Measurements from ENCODE around the gene ISOC2.

Gene ISOC2

DNA sequence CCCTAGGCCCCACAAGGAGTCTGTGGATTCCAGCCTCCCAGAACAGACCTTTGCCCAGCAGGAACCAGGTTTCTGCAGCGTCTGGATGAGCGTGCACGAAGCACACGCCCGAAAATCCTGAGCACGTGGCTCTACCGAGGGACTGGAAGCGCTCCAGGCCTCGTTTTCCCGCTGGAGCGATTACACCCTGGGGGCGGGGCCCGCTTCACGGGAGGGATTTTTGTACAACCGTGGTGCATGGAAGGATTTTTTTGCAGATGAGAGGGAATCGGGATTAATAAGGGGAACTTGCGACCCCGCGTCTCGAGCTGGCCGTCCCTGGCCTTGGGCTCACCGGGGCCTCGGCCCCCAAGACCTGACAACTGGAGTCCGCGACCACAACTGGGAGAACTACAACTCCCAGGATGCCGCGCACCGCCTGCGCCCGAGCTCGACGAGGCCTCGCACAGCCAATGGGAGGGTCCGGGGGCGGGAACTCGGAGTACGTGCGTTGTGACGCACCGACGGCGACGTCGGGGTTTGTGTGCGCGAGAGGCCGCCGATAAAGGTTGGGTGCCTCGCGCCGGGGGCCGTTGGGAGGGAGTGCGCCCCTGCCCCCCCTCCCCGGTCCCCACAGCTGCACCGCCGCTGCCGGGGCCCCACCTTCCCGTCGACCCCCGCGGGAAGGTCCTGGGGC is 14.8 kb upstream of the ISOC2 start, which contains the start of gene ZNF628:
TSS of gene ZNF628 (plus strand) at position 518 of the 676 bp plus-strand sequence. CDS start 3,294 bp downstream, outside the sequence.
- peak; percentile 99 for DNase-seq

DNA sequence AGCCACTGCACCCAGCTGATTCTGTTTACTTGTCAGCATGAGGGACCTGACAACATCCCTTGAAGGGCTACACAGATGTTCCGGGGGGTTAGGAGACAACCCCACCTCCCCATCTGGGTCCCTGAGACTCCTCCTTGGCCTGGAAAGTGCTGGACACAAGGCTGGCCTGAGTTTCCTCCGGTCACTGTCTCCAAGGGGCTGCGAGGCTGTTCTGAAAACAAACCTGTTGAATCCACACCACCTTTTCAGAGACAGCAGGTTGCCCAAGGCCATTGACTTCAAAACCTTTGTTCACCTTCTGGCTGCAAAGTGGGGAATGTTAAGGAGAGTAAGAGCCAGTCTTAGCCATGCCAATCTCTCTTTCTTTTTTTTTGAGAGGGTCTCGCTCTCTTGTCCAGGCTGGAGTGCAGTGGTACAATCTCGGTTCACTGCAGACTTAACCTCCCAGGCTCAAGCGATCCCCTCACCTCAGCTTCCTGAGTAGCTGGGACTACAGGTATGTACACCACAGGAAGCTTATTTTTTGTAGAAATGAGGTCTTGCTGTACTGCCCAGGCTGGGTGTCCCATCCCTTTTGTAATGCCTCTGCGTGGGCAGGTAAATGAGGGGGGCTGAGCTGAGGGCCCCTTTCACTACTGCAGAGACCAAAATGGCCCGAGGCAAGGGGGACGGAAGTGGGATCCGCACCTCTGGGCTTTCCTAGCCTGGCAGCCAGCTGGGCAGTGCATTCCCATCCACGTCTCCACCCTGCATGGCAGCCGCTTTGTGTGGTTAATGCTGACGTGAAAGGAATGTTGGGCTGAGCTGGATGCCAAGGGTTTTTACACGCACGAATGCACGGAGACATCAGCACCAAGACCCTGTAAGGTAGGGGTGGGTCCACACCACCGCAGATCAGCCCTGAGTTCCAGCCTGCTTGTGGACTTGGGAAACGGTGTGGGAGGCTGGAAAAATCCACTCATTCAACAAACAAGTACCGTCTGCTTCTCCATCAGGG is 13.1 kb upstream of the ISOC2 start:
- no peak for DNase-seq

DNA sequence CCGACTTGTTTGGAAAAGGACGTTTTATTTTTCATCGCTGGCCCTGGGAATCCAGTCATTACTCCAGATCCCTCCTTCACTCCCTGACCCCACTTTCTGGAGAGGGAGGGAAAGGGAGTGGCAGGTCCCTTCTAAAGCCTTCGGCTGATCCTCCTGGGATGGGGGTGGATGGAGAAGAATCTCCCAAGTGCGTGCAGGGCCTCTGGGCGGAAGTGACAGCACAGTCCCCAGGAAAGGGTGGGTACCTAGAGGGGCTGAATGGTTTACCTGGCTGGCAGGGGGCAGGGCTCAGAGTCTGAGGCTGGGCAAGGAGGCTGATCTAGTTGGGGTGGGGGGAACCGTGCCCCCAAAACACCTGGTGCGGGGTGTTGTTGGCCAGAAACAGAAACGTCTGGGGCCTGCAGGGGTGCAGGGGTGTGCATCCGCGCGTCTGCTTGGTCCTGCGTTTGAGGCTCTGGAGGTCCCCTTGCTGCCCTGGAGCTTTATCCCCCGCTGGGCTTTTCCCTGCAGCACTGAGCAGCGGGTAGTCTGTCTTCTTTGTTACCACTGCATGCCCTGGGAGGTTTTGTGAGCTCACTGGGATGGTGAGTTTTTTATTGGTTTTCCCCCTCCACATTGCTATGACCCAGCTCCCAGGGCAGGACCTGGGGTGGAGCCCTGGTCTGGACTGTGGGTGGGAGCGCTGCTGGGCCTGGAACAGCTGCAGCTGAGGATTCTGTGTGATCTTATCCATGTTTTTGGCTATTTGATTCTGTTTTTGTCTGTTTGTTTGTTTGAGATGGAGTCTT is 12.0 kb upstream of the ISOC2 start:
- DNase-seq: no peak

DNA sequence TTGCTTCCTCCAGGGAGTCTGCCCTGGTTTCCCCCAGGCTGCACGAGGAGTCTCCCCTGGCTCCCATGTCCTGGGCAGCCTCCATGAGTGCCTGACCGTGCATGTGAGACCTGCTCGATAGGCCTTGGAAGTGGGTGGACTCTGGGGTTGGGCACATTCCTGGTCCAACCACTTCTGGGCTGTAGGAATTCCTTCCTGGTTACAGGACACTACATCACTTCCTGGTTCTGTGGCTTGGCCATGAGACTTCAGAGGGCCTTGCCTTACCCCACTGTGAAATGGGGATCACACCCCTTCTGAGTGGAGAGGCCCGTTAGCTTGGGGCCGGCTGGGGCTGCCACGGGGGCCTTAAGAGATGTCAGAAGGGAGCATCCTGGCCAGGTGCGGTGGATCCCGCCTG is 11.0 kb upstream of the ISOC2 start:
- no peak for DNase-seq

DNA sequence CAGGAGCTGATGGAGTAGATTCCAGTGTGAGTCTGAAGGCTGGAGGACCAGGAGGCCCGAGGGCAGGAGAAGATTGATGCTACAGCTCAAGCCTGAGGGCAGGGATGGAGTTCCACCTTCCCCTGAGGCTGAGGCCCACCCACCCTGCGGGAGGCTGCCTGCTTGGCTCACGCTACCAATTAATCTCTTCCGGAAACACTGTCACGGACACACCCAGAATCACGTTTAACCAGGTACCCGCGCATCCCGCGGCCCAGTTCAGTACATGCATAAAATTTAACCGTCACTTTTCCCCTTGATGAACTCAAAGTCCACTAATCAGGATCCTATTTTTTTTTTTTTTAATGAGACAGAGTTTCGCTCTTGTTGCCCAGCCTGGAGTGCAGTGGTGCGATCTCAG is 9.8 kb upstream of the ISOC2 start:
- no peak for DNase-seq

DNA sequence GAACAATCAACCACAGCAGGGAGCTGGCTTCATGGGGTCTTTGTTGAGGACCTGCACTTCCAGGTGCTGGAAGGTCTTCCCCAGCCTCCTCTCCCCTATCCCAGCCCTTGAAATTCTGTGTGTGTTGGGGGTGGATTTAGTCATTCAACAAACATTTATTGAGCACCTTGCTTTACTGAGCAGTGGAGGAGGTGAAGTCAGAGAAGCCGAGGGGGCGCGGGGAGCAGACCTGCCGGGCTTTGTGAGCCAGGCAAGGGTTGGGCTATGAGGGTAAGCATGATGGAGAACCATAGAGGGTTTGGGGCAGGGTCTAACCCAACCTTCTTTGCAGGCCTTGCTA is 6.6 kb upstream of the ISOC2 start:
- no peak for DNase-seq

DNA sequence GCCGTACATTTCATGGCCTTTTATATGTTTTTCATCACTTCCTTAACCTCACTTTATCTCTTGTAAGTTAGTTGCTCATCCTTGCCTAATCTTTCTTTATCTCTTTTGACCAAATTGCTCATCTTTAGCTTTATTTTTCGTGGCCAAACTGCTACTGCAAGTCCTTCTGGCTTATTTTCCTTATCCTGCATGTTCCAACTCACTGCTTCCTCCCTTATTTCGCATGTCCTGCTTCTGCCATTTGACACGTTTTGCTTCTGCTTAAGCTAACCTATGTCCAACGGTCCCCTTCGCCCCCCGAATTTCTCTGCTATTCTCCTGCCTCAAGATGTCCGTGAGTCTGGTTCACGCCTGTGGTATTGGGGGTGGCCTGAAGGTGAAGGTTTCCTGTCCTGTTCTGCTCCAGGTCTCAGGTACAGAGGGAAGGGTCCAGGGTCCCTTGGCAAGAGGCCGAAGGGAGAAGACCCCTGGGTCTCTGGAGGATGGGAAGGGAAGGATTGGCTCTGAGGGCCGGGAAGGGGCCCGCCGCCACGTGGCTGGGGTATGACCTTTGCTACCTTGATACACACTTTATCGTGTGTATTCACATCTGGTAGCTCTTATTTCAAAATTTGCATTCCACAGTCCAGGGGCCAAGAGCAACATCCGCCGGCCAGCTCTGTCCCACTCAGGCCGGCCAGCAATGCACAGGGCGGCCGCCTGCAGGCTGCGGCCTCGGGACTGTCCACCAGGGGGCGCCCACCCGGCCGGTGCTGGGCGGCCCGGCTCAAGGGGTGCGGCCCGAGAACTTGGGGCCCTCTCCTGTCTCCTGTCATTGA is 6.0 kb upstream of the ISOC2 start:
- DNase-seq: peak; percentile 61

DNA sequence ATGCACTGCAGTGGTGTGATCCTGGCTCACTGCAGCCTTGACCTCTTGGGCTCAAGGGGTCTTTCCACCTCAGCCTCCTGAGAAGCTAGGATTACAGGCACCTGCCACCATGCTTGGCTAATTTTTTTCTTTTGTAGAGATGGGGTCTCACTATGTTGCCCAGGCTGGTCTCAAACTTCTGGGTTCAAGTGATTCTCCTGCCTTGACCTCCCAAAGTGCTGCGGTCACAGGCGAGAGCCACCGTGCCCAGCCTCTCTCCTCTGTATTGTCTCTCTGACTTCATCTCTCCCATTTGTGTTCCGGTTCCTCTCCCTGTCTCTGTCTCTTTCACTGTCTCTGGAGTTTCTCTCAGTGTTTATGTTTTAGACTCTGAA is 4.8 kb upstream of the ISOC2 start:
- DNase-seq: no peak

DNA sequence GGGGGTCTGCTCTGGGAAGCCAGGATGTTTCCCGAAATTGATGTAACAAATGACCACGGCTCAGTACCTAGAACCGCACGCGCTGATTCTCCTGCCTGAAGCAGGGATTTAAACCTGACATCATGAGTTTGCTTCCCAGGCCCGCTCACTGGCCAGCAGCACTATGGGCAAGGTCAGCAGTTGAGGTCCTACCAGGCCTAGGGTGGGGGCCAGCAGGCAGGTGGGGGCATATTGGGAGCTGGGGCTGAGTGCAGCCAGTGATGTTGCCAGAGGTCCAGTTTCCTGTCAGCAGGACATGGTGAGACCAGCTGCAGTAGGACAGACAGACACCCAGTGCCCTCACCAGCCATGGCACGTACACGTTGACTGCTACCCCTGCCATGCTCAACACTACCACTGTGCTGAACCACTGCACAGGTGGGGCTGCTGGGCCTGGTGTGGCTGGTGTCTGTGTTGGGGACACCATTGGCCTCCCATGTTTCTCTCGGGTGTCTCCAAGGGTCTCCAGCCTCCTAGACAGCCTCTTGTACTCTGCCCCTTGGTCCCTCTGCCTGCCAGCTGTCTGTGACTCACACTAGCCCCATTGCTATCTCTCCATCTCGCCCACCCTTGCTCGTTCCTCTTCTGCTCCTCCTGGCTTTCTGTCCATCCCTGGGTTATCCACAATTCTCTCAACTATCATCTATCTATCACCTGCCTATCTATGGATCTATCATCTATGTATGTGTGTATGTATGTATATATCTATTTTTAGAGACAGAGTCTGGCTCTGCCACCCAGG is 4.2 kb upstream of the ISOC2 start:
- no peak for DNase-seq

DNA sequence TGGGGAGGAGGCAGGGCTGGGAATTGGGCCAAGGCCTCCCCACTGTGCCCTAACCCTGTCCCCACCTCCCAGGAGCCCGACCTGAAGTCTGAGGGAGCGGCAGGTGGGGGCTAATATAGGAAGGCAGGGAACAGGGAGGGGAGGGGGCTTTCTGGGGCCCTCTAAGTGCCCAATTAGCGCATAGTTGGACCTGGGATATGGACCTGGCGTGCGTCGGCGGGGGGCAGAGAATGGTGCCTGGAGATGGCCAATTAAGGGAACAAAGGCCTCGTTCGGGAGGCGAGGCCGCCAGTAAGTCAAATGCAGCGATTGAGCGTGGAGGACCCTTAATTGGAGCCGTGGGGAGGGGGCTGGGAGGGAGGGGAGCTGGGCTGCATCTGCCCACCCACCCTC is 3.2 kb upstream of the ISOC2 start, which contains the start of gene C19orf85:
TSS of gene C19orf85 (minus strand) at position 90 of the 393 bp plus-strand sequence. CDS start 197 bp downstream, outside the sequence.
- DNase-seq: no peak

DNA sequence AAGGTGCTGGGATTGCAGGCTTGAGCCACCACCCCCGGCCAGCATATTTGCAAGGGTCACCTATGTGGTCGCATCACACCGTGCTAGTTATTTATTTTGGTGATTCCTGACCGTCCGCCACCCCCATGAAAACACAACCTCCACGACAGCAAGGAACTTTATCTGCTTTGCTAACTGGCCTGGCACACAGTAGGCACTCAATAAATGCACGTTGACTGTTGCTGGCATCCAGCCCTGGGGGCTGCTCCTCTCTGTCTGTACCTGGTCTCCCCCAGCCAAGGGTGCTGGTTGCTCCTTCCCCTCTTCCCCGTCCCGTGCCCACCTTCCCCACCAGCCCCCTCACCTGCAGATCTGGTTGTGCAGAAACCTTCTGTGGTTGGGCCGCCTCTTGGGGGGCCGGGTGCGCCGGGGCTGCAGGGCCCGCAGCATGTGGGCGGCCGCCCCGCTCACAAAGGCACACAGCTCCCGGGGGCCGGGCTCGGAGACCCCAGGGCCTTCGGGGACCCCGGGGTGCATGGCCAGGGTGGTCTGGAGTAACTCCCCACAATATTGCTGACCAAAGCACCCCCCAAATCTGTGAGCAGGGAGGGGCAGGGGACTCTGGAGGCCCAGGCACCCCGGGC is 2.7 kb upstream of the ISOC2 start:
- DNase-seq: no peak

DNA sequence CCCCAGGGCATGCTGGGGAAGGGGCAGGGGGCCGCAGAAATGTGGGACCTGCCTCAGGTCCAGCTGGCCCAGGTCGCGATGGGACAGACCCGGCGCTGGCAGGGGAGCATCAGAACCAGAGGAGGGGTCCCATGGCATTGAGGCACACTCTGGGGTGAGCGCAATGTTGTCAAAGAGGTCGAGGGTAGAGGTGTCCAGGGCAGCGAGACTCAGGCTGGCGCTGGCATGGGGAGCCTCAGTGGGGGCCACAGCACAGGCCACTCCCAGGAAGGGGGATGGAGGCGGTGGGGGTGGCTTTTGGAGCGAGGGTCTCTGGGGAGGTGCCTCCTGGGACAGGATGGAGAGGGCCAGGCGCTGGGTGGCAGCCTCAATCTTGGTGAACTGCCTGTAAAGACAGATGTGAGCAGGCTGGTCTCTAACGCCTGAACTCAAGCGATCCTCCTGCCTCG is 2.2 kb upstream of the ISOC2 start:
- DNase-seq: no peak

DNA sequence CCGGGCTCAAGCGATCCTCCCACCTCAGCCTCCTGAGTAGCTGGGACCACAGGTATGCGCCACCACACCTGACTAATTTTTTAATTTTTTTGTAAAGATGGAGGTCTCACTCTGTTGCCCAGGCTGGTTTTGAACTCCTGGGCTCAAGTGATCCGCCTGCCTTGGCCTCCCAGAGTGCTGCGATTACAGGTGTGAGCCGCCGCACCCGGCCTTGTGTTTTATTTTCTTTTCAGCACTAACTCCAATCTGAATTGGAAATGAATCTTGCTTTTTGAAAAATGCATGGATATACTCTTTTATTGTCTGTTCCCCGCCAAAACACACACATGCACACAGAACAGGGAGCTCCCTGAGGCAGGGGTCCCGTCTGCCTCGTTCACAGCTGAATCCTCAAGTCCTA is 1.3 kb upstream of the ISOC2 start:
- DNase-seq: no peak

DNA sequence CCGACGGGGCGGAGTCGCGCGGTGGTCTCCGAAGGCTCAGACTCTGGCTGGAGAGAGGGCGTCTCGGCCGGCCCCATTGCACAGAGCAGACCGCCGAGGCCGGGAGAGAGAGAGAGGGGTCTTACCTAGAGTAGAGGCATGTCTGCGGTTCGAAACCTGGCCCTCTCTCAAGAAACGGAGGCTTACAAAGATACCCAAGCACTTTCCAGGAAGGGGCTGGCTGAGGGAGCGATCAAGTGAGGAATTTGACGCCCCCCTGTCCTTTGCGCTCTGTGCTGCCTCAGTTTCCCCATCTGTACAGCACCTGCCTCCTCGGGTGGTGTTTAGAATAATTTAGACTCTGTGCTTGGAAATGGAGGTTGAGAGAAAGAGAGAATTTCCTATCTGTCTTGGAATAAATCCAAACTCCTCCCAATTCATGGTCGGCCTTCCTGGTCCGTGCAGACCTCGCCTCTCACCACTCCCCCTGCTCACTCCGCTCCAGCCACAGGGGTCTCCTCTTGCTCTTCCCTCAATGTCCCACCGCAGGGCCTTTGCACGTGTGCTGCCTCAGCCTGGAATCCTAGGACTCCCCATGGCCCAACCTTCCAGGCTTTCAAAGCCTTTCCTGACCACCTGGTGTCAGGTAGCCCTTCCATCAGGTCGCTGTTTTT is 658 bp upstream of the ISOC2 start:
- peak; percentile 56 for DNase-seq

DNA sequence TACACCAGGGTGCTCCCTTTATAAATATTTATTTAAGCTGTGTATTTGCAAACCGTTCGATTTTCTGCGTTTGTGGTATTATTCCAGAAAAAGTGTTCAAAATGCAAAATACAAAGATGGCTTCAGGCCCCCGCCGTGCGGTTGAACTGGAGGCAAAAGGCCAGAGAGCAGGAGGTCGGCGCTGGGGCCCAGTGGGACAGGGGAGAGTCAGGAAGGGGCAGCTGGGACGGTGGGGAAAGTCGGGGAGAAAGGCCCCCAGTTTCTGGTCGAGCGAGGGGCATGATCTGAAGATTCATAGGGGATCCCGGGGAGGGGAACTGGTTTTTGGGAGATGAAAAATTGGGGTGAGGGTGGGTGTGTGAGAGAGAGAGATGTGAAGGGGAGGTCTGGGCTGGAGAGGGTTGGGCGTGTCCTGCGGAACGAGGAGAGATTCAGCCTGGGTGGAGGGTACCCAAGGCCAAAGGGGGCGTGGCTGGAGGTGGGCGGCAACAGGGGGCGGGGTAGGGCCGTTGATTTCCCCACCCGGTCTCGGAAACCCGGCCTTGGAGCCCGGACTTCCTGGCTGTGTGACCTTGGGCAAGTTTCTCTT is 678 bp downstream of the ISOC2 start:
- DNase-seq: peak; percentile 69

DNA sequence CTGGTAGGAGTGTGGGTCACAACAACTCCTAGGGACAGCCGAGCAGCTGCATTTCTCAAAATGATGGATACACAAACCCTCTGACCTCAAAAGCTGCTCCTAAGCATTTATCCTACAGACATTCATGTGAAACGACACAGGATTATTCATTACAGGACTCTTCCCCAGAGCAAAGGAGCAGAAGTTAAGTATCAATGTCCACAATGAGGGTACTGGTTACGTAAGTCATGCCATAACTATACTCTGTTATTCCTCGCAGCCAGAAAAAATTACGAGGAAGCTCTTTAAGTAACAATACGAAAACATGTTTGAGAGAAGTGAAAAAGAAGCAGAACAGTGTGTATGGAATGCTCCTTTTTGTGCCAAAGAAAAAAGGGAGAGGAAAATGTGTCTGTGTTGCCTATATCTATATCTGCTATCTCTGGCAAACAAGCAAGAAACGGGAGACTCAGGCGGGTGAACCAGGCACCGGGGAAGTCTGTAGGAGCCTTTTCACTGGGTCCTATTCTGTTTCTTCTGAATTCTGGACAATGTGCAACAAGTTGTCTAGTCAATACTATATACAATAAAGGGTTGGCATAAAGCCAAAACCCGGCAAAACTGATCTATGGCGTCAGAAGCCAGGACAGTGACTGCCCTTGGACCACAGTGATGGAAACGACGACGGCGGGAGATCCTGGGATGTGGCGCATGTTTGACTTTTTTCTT is 1.3 kb downstream of the ISOC2 start:
- DNase-seq: no peak

DNA sequence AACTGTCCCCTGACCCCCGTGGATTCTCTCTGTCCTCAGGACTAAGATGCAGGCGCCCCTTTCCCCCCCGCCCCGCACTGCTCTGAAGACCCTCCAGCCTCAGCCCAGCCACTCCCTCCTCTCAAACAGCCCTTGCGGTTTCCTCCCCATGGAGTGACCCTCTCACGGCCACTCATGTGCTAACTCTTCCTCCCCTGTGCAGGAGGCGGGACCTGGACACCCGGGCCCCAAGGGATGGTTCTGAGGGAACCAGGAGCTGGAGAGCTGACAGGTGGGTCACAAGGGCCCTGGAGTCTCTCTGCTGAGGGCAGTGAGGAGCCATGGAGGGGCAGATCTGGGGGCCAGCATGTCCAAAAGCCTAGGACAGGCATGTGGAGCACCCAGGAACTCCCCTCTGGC is 1.9 kb downstream of the ISOC2 start:
- DNase-seq: no peak

DNA sequence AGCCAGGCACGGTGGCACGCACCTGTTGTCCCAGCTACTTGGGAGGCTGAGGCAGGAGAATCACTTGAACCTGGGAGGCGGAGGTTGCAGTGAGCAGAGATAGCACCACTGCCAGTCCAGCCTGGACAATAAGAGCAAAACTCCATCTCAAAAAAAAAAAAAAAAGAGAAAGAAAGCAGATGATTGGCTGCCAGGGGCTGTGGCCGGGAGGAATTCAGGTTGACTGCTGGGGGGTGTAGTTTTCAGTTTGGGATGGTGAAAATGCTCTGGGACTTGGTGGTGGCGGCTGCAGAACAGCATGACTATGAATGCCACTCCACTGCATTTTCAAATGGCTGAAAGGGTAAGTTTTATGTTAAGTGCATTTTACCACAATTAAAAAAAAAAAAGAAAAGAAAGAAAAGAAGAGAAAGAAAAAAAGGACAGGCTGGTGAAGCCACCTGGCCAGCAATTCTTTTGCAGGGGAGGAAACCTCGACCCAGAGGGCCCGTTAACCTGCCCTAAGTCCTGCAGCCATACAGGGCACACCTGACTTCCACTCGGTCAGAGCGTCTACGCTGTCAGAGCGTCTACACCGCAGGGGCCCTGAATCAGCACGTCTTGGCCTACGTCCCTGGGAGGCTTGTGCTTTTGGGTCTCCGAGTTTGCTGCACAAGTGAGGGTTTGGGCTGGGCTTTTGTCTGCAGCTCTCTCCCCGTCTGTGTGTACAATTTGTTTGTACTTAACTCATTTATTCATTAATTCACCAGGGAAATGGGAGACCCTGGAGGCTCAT is 3.6 kb downstream of the ISOC2 start:
- no peak for DNase-seq

DNA sequence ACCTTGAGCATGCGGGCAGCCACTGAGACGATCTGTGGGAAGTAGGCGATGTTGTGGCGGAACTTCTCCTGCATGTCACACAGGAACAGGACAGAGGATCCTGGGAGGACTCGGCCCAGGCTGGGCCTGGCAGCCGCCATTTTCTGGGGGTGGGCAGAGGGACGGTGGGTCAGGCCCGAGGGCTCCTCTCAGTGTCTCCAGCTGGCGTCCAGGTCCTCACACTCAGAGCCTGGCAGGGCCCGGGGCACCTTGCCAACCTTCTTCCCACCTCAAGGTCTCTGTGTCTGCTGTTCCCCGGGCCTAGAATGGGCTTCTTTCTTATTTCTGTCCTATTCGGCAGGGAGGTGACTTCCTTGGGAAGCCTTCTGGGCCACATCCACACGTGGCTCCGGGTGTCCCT is 5.1 kb downstream of the ISOC2 start:
- DNase-seq: no peak
